ENCODE data around the gene OSBPL7. TPM values are rescaled to one million over a fixed set of nuclear protein-coding genes. Genes with fewer than 3 reads are reported as not detected.

Gene OSBPL7
- total RNA-seq, 1 experiment from 2014 or later, result 20.5 TPM

GRCh38 chr17:47844227-47844626 lies 22.6 kb upstream of the OSBPL7 start:
- CTCF ChIA-PET, result interaction anchor here (2.2 to 12.6 kb wide), 5 partner anchors 19 to 173 kb away, joined by 15 to 393 read pairs (median 26); partner anchors contain the start of gene SP2
- Histone ChIP-seq H3K79me2 (ENCODE audit: insufficient read depth, low read length) (peaks cover 13% of the 10 kb centered on the region; the same call in 1 of the 2 replicates), H2AFZ (ENCODE audit: low read depth, low read length, poor library complexity, severe bottlenecking) (no peak overlapping the region), H3K4me2 (ENCODE audit: low read length) (no peak overlapping the region), H3K4me1 (ENCODE audit: control insufficient read depth in 1 of 2, insufficient read depth in 2 of 2, low read length in 2 of 2) (peaks cover 25 to 54% of the 10 kb centered on the region in 2 experiments), H3K36me3 (ENCODE audit: control insufficient read depth in 1 of 2, insufficient read depth in 2 of 2, low read length in 2 of 2) (no peaks in the 10 kb centered on the region; a peak in 1 of 4 replicates), H3K9ac (ENCODE audit: low read length) (no peak overlapping the region), H3K4me3 (replicated peaks in 1 of 2; ENCODE audit: low read depth in 1 of 2, low read length in 2 of 2) (no peak overlapping the region), H3K27me3 (ENCODE audit: insufficient read depth, low read length) (no peaks in the 10 kb centered on the region), H3K9me2 (ENCODE audit: insufficient read depth) (no peaks in the 10 kb centered on the region), H3K9me3 (ENCODE audit: control insufficient read depth in 1 of 2, insufficient read depth in 1 of 2, low read depth in 1 of 2, low read length in 2 of 2) (no peaks in the 10 kb centered on the region), H4K20me1 (ENCODE audit: insufficient read depth) (no peaks in the 10 kb centered on the region), H3K27ac (ENCODE audit: low read depth, low read length) (no peak overlapping the region)
- ATAC-seq (no peak), DNase-seq (ENCODE audit: low read depth, low spot score) (no peak)
- RAD21 ChIA-PET (ENCODE audit: low non-redundant PET in 1 of 2, low total read pairs in 2 of 2, uncharacterized antibody in 2 of 2, unreplicated experiment in 2 of 2), result interaction anchor here in 1 of 2 experiments (0.6 to 4.5 kb wide), 3 partner anchors 46 to 126 kb away, joined by 3 to 43 read pairs (median 4); partner anchors contain the start of gene CDK5RAP3
- TF ChIP-seq ATF3 (IDR thresholded peaks at IDR 0.05) (no peak), SIN3A (IDR thresholded peaks at IDR 0.05; ENCODE audit: low read depth) (no peak), MAX (IDR thresholded peaks at IDR 0.05) (no peak)
- intact Hi-C loops (cut with micrococcal nuclease), result loop anchor here (5.0 kb wide), 1 partner anchor 288 kb away; no protein-coding TSS in a partner anchor
- POLR2A ChIA-PET, result interaction anchor here (3.6 kb wide), 1 partner anchor 51 kb away, joined by 19 read pairs; the partner anchor contains the start of gene SP2
- BruUV-seq (replicated peaks), result no TSS peak

DNA sequence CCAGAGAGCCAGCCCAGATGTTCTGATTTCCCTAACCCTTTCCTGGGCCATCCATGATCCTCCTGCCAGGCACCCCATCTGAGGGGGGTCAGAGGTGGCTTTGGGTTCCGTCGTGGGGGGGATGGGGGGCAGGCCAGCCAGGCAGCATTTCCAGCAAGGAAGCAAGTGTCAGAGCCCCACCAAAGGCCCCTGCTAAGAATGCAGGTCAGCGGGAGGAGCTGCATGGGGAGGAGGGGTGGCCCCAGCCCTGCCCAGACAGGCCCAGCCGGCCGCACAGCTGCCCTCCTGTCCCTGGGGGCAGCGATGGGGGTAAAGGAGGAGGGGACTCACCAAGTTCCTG lies 21.8 kb upstream of the OSBPL7 start:
- BruUV-seq (replicated peaks), result no TSS peak
- Histone ChIP-seq H3K79me2 (ENCODE audit: insufficient read depth, low read length) (peaks cover 6% of the 10 kb centered on the region; the same call in 1 of the 2 replicates), H2AFZ (ENCODE audit: low read depth, low read length, poor library complexity, severe bottlenecking) (no peak overlapping the region), H3K9me3 (ENCODE audit: control insufficient read depth in 1 of 2, insufficient read depth in 1 of 2, low read depth in 1 of 2, low read length in 2 of 2) (no peaks in the 10 kb centered on the region), H3K4me3 (replicated peaks in 1 of 2; ENCODE audit: low read depth in 1 of 2, low read length in 2 of 2) (no peak overlapping the region), H3K9ac (ENCODE audit: low read length) (no peak overlapping the region), H4K20me1 (ENCODE audit: insufficient read depth) (no peaks in the 10 kb centered on the region), H3K27me3 (ENCODE audit: insufficient read depth, low read length) (no peaks in the 10 kb centered on the region), H3K4me2 (ENCODE audit: low read length) (peak overlapping the region; percentile 37), H3K27ac (ENCODE audit: low read depth, low read length) (peak overlapping the region; percentile 21; the same call in 1 of the 2 replicates), H3K9me2 (ENCODE audit: insufficient read depth) (no peaks in the 10 kb centered on the region), H3K36me3 (ENCODE audit: control insufficient read depth in 1 of 2, insufficient read depth in 2 of 2, low read length in 2 of 2) (peaks cover 0 to 2% of the 10 kb centered on the region in 2 experiments; a peak in 1 of 4 replicates), H3K4me1 (ENCODE audit: control insufficient read depth in 1 of 2, insufficient read depth in 2 of 2, low read length in 2 of 2) (peaks cover 25 to 46% of the 10 kb centered on the region in 2 experiments)
- intact Hi-C loops (cut with micrococcal nuclease), result loop anchor here (1.0 to 5.0 kb wide), 3 partner anchors 104 to 289 kb away; partner anchors contain the start of gene CDK5RAP3
- POLR2A ChIA-PET, result interaction anchor here (0.7 to 3.6 kb wide), 8 partner anchors 8 to 1045 kb away, joined by 3 to 19 read pairs (median 5); partner anchors contain the start of genes LRRC46, MRPL10, SP2 and SP6
- RAD21 ChIA-PET (ENCODE audit: low non-redundant PET in 1 of 2, low total read pairs in 2 of 2, uncharacterized antibody in 2 of 2, unreplicated experiment in 2 of 2), result interaction anchor here (0.7 to 4.5 kb wide), 9 partner anchors 46 to 175 kb away, joined by 3 to 43 read pairs (median 6); partner anchors contain the start of genes CDK5RAP3 (in 2 of the 2) and SP2 (in 1 of the 2)
- no peak for ATAC-seq
- no peak for DNase-seq (ENCODE audit: low read depth, low spot score)
- CTCF ChIA-PET, result interaction anchor here (1.0 to 12.6 kb wide), 17 partner anchors 8 to 182 kb away, joined by 3 to 393 read pairs (median 7); partner anchors contain the start of genes CDK5RAP3, LRRC46, MRPL10 and PNPO
- 0 out of 6 replicates have a peak, but pooled peaks of 1 of the 3 experiments have one; percentile 9 for TF ChIP-seq CTCF (IDR thresholded peaks at IDR 0.05 in 2 of 3, conservative IDR thresholded peaks at IDR 0.05 in 1 of 3; ENCODE audit: borderline replicate concordance in 1 of 3, insufficient read depth in 1 of 3, low read depth in 2 of 3, low read length in 2 of 3)
- no peak for TF ChIP-seq MAX (IDR thresholded peaks at IDR 0.05)

All from HCT116 (cell line).